Omental fat pad (tissue), 4 donors: Measurements from ENCODE around the gene CCDC192. TPM values are rescaled to one million over a fixed set of nuclear protein-coding genes. Genes with fewer than 3 reads are reported as not detected.

Experiments used
- ATAC-seq: fragments of 150-250 bp; one replicate; pipeline ENCODE4 v1.9.1; 2016; ENCODE audit warnings: mild to moderate bottlenecking, moderate library complexity; ENCODE audit not compliant: low FRiP score
- DNase-seq: peaks from one replicate; pipeline ENCODE4 v3.0.0-alpha.2; 2019; ENCODE audit warnings: low spot score
- CTCF ChIP-seq, 3 donors: fragments of 450-650 bp; IDR thresholded peaks; one replicate each; pipeline ENCODE4 v1.5.1; 2016 to 2017; ENCODE audit warnings: antibody characterized with exemption in 3 of 3, mild to moderate bottlenecking in 3 of 3, moderate library complexity in 2 of 3
- total RNA-seq, 4 donors: library from RNA; depleted of rRNA; stranded (reverse); fragments of >200 nt; gene quantifications; one replicate each; pipeline ENCODE4 v1.1.0, GENCODE V29; 2016

Gene CCDC192
- total RNA-seq, 4 donors from 2014 or later: 0.56 TPM; not detected in 3

- no peak for ATAC-seq
Observed at GRCh38 chr5:127834554-127834953, 131.4 kb downstream of the CCDC192 start.

DNA sequence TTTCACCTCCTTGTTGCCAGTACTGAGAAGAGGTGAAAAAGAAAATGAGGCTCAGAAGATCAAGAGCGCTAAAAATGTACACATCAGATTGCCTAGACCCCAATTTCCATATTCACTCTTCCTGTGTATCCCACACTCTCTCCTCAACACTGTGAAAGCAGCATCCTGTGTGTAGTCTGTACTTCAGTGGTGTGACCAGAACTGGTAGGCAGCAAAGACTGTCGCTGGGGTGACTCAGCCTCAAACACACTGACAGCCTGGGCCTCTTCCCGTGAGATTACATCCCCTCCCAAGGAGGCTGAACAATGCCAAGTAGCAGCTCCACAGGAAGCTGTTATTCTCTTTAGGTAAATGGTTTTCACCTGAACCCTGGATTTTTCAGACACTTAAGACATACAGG lies 135.5 kb downstream of the CCDC192 start:
- ATAC-seq (no peak), DNase-seq (no peak)
- no peak for TF ChIP-seq CTCF (IDR thresholded peaks at IDR 0.05)

More at GRCh38 chr5:127834554-127834953, 131.4 kb downstream of the CCDC192 start:
- no peak for TF ChIP-seq CTCF (IDR thresholded peaks at IDR 0.05)
- DNase-seq: no peak

DNA sequence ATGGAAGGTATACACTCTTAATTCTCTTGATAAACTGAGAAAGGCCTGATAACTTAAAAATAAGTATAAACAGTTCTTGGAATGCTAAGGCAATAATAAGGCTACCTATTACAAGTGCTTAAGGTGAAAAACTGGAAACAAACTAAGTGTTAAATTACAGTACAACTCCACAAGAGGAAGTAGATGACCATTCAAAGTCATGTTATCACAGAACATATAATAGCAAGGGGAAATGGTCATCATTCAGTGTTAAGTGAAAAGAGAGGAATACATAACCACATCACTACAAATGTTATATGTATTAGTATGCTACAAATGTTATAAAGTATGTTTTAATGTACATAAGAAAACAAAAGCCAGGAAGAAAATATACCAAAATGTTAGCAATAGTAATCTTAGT lies 135.9 kb downstream of the CCDC192 start:
- no peak for DNase-seq
- ATAC-seq: no peak
- no peak for TF ChIP-seq CTCF (IDR thresholded peaks at IDR 0.05)

- TF ChIP-seq CTCF (IDR thresholded peaks at IDR 0.05): no peak
- ATAC-seq (no peak), DNase-seq (no peak)
Observed at GRCh38 chr5:127839496-127840197, 136.5 kb downstream of the CCDC192 start.

DNA sequence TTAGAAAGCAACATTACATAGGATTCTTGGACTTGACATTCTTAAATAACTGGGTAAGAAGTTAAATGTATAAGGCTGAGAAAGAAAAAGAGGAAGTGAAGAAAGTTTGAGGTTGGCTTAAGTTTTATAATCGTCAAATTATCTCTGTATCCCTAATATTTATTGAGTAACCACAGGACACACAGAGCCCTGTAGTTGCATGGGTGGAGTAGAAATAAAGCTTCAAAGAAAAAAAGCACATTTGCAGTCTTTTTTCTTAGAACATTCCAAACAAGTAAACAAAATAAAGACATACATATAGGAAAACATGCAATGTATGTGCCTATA lies 137.0 kb downstream of the CCDC192 start:
- no peak for DNase-seq
- no peak for TF ChIP-seq CTCF (IDR thresholded peaks at IDR 0.05)
- no peak for ATAC-seq

- ATAC-seq (no peak), DNase-seq (no peak)
- no peak for TF ChIP-seq CTCF (IDR thresholded peaks at IDR 0.05)
Observed at GRCh38 chr5:127840809-127841208, 137.6 kb downstream of the CCDC192 start.

GRCh38 chr5:127844581-127845021 lies 141.4 kb downstream of the CCDC192 start:
- TF ChIP-seq CTCF (IDR thresholded peaks at IDR 0.05): no peak
- ATAC-seq (no peak), DNase-seq (no peak)
